HG02763 (cell line): ENCODE measurements around the gene TLE2.
"Not testable (repeated sequence)": the region's sequence is repeated elsewhere in the genome, so short reads cannot be mapped to it uniquely, and the experiment has no call there.

ENCODE experiments used
- ATAC-seq: cut with Tn5 transposase; IDR thresholded peaks from one replicate; pipeline ENCODE4 v1.9.1; 2021; ENCODE audit warnings: mild to moderate bottlenecking, moderate library complexity; ENCODE audit not compliant: unreplicated experiment

The TLE2 gene

GRCh38 chr19:3015126-3016057, 13.7 kb downstream of the TLE2 start:
- ATAC-seq, result no peak

GRCh38 chr19:3014135-3014534, 14.9 kb downstream of the TLE2 start:
- no peak for ATAC-seq

- ATAC-seq, result no peak
Measured at GRCh38 chr19:3013263-3013725, 15.8 kb downstream of the TLE2 start.

GRCh38 chr19:3012621-3013262, 16.3 kb downstream of the TLE2 start:
- no peak for ATAC-seq

GRCh38 chr19:3012059-3012458, 17.0 kb downstream of the TLE2 start:
- ATAC-seq, result not testable (repeated sequence)

- ATAC-seq, result no peak
Measured at GRCh38 chr19:3010871-3011270, 18.2 kb downstream of the TLE2 start.

DNA sequence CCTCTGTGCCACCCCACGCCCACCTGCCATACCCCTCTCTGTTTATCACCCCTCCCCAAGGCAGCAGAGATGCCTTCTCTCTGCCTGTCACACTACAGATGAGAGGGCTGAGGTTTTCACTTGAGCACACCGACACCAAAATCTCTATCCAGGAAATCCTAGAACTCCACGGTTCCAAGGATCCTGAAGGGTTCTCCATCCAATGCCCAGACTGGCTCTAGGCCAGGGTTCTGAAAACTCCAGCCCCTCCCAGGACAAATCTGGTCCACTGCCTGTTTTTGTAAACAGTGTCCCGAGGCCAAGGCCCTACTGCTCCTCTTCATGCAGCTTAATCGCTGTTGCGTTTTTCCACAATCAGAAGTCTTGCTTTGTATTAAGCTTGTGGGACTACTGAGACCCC, 20.1 kb downstream of the TLE2 start:
- ATAC-seq, result no peak

- ATAC-seq, result no peak
Measured at GRCh38 chr19:3007975-3008374, 21.1 kb downstream of the TLE2 start.

DNA sequence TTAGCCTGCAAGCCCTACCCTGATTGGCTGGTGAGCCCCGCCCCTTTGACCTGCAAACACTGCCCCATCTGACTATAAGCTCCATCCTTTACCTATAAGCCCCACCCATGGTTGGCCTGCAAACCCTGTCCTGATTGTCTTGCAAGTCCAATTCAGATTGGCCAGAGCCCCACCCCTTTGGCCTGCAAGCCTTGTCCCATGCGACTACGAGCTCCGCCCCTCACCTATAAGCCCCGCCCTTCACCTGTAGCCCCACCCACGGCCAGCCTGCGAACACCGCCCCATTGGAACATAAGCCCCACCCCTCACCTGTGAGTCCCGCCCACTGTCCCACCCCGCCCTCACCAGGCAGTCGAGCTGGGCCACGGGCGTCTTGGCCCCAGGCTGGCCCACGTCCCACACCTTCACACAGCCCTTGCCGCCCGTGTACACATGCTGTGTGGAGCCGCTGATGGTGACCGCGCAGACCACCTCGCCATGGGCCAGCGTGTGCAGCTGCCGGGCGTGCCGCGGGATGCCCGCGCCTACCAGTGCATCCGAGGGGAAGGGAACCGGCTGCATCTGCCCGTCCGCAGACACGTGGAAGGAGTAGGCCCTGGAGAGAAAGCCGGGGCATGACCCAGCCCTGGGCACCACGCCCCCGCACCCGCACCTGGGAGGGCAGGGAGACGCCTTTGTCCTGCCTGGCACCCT, 22.9 kb downstream of the TLE2 start:
- ATAC-seq, result no peak

DNA sequence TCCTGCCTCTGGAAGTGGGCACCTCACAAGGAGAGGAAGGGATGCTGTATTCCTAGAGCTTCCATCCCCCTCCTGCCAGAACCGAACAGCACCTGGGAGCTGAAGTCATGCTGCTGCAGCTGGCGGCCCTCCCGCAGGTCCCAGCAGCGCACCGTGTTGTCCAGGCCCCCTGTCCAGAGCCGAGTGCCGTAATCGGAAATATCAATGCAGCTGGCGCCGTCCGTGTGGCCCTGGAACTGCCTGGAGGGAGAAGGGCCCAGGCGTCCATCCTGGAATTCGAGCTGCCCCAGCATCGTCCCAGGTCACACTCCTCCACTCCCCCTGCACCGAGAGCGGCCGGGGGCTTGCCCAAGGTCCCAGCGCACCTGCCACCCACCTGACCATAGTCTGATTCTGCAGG, 23.7 kb downstream of the TLE2 start:
- ATAC-seq, result no peak

DNA sequence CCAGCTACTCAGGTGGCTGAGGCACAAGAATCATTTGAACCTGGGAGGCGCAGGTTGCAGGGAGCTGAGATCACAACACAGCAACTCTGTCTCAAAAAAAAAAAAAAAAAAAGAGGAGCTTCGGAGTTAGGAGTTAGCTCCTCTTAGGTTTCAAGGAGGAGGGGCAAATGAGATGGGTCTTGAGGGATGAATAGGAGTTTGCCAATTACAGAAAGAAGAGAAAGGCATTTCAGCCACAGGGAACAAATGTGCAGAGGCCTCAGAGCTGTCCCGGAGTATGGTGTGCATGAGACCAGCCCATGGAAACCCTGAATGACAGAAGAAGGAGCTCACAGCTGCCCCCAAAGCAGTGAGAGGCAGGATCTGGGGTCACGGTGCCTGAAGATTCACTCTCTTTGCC, 24.6 kb downstream of the TLE2 start:
- ATAC-seq, result no peak

- ATAC-seq, result no peak
Measured at GRCh38 chr19:3003046-3003445, 26.0 kb downstream of the TLE2 start.

DNA sequence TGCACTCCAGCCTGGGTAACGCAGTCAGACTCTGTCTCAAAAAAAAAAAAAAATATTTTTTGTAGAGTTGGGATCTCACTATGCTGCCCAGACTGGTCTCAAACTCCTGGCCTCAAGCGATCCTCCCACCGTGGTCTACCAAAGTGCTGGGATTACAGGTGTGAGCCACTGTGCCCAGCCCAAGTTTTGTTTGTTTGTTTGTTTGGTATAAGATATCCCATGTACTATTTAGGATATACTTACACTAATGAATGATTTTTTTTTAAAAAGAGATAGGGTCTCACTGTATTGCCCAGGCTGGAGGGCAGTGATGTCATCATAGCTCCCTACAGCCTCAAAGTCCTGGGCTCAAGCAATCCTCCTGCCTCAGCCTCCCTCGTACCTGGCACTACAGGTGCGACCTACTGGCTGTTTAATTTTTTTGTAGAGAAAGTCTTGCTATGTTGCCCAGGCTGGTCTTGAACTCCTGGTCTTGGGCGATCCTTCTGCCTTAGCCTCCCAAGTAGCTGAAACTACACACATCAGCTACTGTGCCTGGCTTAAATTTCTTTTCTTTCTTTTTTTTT, 27.8 kb downstream of the TLE2 start:
- ATAC-seq, result no peak

GRCh38 chr19:2998642-2999041, 30.4 kb downstream of the TLE2 start:
- ATAC-seq, result no peak

GRCh38 chr19:2997720-2998119, 31.4 kb downstream of the TLE2 start:
- ATAC-seq, result no peak

- ATAC-seq, result no peak
Measured at GRCh38 chr19:2994588-2995131, 34.4 kb downstream of the TLE2 start.

- no peak for ATAC-seq
Measured at GRCh38 chr19:2993579-2993978, 35.5 kb downstream of the TLE2 start.

- no peak for ATAC-seq
Measured at GRCh38 chr19:2992958-2993357, 36.1 kb downstream of the TLE2 start.

- not testable (repeated sequence) for ATAC-seq
Measured at GRCh38 chr19:2992333-2992732, 36.7 kb downstream of the TLE2 start.

DNA sequence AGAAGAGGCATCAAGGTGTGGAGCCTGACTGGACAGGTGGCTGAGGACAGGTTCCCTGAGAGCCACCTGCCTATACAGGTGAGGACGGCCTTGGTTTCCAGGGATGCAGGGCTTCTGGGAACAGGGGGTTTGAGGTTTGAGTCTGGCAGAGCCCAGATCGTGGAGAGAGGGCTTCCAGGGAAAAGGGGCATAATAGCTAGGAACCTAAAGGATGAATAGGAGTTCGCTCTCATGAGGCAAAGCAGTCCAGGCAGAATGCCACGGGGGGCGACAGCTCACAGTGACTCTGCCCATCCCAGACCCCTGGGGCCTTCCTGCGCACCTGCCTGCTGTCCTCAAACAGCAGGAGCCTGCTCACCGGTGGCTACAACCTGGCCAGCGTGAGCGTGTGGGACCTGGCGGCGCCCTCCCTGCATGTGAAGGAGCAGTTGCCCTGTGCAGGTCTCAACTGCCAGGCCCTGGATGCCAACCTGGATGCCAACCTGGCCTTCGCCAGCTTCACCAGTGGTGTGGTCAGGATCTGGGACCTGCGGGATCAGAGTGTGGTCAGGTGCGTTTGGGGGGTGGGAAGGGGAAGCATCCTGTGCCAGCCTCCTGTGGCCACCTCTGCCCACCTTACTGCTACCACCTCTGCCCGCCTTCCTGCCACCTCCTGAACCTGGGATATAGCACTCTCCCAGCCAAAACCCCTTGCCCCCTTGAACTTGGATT, 39.7 kb downstream of the TLE2 start:
- no peak for ATAC-seq
